NCI-H1694 (cell line): ENCODE data around the gene RIF1.

Experiments used
- DNase-seq: peaks from one replicate; lab custom pipeline; 2025; lab: John Stamatoyannopoulos, UW

RIF1 gene

DNA sequence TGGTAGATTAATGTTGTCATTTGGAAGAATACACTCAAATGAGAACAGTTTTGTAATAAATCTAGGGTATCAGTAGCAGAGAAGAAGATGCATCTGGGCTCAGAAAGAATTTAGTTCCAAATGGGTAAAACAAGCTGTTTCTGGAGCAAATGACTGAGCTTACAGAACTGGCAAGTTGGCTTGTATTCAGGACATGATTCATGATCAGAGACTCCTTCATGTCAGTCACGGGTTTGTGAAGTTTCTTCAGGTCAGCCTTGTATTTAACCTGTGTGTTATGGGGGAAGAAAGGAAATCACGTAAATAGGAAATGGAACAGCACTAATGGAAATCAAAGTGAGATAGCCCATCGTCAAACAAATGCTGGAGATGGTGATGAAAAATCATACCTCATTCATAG lies 109.1 kb downstream of the RIF1 start:
- DNase-seq = no peak

DNA sequence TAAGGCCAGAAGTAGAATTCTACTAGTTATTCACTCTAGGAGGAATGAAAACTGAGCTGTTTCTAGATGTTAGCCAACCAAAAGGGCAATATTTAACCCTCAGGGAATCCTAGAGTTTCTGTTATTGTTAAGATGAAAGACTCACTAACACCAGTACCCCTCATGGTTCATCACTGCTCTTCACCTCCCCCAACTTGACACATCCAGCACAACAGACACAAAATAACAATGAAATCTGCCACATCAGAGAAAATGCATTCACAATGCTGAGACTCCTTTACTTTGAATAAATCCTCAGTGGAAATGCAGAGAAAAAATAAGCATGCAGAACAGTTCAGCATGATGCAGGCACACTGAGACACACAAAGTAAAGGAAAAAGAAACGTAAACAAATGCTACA lies 111.3 kb downstream of the RIF1 start:
- no peak for DNase-seq

DNA sequence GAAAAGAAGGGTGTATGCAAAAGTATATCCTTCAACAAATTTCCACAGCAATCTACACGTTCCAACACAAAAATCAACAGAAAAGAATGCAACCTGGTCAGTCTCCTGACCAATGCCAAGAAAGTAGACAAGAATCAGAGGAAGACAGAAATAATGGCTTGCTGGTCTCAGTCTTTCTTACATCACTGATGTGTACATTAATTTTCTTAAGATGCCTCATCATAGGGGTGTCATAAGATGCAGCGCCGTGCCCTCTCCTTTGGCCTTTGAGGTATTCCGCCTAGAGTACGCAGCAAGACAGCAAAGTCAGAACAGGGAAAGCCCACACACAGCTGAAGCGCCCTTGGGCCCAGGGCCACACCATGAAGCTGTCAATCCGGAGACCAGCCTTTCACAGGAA lies 112.9 kb downstream of the RIF1 start:
- DNase-seq = no peak

DNA sequence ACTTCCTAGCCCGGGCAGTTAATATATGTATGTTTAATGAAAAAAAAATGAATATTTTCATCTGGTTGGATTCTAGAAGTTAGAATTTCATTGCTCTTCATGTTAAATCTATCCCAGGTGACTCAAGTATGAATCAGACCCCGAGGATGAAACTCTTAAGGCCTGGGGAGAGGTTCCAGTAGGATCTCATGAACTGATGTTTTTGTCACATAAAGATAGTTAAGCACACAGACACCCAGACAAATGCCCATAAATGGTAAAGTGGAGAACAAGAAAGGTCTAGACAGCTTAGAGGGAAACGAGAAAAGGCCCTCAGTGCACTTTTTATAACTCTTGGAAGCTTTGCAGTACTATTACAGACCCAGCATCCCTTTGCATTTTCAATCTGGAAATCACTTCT lies 114.1 kb downstream of the RIF1 start:
- no peak for DNase-seq

DNA sequence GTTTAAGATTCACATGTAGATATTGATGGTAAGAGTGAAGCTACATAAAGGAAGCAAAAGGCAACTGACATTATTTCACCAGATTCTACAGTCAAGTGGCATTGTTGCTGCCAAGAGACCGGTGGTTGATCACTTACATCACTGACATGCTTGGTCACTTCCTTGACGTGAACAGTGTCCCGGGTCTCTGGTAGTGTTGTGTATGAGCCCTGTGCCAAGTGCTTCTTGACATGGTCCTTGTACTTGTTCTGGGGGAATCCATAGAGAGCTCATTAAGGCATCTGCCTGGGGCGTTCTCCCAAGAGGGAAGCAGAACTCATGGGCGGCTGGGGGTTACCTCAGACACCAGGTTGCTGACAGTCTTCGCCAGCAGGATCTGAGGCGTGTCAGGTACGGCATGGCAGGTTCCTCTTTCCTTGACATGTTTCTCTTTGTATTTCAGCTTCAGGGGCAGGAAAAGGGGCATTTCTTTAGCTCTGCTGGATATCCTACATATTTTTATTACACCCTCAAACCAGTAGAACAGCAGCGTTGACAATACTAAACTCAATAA lies 116.2 kb downstream of the RIF1 start:
- no peak for DNase-seq

DNA sequence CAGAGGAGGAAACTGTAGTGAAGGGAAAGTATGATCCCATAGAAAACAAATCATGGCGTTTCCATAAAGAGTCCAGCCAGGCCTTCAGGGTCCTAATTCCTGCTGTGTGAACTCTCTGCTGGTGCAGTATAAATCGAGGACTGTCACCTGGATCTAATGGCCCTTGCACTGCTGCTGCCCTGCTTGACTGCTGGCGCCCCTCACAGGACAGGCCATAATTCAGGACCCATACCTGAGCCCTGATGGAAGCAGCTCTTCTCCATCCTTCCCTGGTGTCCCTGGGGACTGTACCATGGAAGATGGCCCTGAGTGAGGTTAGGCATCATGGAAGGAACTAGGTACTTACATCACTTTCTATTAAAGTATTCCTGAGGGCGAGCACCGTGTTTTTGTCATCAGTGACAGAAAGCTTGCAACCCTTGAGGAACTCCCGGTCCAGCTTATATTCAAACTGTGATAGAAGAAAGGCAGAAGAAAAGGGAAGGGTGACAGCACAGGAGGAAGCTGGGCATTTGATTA lies 116.9 kb downstream of the RIF1 start:
- DNase-seq = no peak
